GM19023 (cell line): ENCODE measurements around the gene FGF18.
A peak's percentile ranks its signal among the peaks of the same experiment; 100 is the strongest.
"Not testable (repeated sequence)": the region's sequence is repeated elsewhere in the genome, so short reads cannot be mapped to it uniquely, and the experiment has no call there.

Experiments used
- ATAC-seq: cut with Tn5 transposase; IDR thresholded peaks from one replicate; pipeline ENCODE4 v1.9.1; 2021; ENCODE audit warnings: mild to moderate bottlenecking, moderate library complexity; ENCODE audit not compliant: unreplicated experiment

Gene FGF18, protein sequence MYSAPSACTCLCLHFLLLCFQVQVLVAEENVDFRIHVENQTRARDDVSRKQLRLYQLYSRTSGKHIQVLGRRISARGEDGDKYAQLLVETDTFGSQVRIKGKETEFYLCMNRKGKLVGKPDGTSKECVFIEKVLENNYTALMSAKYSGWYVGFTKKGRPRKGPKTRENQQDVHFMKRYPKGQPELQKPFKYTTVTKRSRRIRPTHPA

DNA sequence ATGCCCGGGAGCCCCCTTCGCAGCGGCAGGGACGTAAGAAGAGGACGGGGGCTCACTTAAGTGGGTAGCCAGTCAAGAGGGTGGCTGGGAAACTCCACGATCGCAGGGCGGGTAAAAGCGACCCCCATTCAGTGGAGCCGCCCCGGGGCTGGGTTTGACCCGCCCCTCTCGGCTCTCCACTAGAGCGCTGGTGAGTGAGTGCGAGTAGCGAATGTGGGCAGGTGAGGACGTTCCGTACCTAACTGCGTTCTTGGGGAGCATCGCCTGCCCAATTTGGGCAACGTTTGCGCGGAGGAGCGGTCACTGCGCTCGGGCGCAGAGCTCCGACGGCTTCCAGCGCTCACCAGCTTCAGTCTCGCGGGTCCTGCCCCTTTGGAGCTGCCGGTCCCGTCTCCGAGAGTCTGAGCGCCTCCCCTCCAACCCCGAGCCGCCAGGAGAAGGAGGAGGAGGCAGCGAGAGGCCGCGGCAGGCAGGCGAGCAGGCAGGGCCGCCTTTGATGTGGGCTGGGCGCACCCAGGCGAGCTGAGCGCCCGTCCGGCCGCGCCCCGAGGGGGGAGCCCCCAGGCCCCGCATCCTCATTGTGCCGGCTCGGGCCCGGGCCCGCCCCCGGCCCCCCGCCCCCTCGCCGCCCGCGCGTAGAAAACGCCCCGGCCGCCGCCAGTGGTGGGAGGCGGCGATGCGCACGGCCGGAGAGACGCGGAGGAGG is at the start of gene FGF18:
Gene FGF18, plus strand, starts transcription at position 666 of the 706 bp plus-strand sequence. CDS start 553 bp downstream, outside the sequence.
- peak; percentile 48 for ATAC-seq

DNA sequence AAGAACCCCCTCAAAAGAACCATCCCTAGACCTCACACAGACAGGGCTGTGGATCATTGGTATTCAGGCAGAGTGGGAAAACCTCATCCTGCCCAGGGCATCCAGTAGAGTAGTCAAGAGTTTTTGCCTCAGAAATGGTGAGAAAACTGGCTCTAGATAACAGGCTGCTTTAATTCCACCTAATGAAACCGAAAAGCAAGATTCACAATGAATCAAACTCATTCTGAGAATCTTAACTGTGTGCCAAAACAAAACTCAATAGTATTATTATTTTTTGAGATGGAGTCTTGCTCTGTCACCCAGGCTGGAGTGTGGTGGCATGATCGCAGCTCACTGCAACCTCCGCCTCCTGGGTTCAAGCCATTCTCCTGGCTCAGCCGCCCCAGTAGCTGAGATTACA is 49.5 kb upstream of the FGF18 start:
- no peak for ATAC-seq

DNA sequence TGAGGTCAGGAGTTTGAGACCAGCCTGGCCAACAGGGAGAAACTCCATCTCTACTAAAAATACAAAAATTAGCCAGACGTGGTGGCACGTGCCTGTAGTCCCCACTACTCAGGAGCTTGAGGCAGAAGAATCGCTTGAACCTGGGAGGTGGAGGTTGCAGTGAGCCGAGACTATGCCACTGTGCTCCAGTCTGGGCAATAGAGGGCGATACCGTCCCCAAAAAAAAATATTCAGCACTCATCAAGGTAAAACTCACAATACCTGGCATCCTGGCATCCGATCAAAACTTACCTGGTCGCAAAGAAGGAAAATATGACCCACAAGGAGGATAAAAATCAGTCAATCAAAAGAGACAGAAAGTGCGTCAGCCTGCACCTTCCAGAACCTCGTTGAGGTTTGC is 48.6 kb upstream of the FGF18 start:
- not testable (repeated sequence) for ATAC-seq

DNA sequence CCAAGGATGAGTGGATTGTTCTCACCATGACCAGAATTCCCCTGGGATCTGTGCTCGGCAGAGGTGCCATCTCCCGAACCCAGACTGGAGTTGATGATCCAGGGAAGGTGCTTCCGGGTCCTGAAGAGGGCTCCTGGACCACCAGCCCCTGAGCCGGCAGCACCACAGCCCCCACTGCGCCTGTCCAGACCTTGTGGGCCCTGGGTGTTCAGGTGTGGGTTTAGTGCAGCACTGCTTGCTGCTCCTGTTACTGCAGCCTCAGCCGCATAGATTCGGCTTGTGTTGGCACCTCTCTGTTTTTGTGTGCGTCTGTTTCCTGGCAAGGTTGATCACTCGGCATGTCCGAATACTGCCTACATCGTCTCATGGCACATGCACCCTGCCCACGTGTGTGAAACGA is 48.1 kb upstream of the FGF18 start:
- no peak for ATAC-seq

DNA sequence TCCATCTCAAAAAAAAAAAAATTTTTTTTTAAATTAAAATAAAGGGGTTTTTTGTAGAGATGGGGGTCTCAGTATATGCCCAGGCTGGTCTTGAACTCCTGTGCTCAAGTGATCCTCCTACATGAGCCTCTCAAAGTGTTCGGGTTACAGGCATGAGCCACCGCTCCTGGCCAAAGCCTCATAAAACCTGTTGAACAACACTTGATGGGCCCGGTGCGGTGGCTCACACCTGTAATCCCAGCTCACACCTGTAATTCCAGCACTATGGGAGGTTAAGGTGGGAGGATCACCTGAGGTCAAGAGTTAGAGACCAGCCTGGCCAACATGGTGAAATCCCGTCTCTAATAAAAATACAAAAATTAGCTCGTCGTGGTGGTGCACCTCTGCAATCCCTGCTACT is 39.5 kb upstream of the FGF18 start:
- ATAC-seq: no peak

DNA sequence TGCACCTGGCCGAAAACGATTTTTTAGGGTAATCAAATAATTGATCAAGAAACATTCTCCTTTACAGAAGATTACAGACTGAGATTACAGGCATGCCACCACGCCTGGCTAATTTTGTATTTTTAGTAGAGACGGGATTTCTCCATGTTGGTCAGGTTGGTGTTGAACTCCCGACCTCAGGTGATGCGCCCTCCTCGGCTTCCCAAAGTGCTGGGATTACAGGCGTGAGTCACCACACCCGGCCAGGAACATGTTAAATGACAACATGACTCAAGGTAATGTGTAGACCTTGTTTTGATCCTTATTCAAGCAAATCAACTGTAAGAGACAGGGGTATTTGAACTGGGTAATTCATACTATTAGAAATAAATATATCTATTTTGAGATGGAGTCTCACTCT is 35.0 kb upstream of the FGF18 start:
- not testable (repeated sequence) for ATAC-seq

DNA sequence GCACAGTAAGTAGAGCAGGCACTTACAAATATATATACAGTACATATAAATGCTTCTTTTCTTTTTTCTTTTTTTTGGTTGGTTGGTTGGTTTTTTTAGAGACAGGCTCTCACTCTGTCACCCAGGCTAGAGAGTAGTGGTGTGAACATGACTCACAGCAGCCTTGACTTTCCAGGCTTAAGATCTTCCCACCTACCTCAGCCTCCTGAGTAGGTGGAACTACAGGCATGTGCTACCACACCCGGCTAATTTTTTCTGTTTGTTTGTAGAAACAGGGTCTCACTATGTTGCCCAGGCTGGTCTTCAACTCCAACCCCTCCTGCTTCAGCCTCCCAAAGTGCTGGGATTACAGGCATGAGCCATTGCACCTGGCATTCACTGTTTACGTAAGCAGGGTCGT is 34.4 kb upstream of the FGF18 start:
- not testable (repeated sequence) for ATAC-seq

DNA sequence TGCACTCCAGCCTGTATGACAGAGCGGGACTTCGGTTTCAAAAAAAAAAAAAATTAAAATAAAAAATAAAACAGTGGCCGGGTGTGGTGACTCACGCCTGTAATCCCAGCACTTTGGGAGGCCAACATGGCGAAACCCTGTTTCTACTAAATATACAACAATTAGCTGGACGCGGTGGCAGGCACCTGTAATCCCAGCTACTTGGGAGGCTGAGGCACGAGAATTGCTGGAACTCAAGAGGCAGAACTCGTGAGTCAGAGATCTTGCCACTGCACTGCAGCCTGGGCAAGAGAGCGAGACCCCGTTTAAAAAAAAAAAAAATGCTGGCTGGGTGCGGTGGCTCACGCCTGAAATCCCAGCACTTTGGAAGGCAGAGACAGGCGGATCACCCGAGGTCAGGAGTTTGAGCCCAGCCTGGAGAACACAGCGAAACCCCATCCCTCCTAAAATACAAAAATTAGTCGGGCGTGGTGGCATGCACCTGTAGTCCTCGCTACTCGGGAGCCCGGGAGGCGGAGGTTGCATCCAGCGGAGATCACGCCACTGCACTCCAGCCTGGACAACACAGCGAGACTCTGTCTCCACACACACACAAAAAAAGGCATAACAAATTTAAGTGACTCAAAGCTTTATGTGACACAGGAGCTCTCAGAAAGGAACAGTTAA is 33.3 kb upstream of the FGF18 start:
- ATAC-seq: no peak

DNA sequence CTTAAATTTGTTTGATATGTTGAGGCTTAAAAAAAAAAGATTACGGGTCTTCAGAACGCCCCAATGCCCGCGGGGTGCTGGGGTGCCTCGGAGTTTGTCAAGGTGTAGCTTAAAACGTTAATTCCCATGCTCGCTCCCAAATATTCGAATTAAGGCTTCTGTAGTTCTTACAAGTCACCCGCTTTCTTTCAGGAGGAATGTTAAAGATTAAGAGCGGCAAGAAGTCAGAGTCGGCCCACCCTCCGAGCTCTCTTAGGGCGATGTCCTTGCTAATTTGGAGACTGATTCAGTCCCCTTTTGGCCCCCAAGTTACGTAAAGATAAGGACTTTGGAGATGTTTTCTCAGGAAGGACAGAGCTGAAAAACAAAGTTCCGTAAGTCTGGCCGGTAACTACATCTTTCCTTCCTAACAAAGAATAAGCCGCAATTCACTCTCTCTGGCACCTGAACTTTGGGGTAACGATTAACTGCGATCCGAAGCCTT is 32.5 kb upstream of the FGF18 start:
- ATAC-seq: peak; percentile 1

DNA sequence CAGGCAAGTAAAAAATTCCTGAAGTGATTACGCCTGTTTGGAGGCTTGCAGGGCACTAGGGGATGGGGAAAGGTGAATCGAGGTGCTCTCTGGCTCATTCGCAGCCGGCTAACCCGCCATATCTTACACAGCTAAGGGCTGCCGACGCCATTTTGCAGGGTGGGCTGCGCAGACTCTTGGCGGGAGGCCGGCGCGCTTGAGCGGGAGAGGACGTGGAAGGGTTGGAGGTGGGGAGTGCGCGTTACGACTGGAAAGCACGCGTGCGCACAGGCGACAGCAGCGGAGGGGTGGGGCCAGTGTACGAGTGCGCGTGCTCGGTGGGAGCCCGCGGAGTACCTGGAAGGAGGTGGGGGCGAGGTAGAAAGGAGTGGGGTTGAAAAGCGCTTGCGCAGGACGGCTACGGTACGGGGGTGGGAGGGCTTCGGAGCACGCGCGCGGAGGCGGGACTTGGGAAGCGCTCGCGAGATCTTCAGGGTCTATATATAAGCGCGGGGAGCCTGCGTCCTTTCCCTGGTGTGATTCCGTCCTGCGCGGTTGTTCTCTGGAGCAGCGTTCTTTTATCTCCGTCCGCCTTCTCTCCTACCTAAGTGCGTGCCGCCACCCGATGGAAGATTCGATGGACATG is 32.0 kb upstream of the FGF18 start, which contains the start of gene NPM1:
Gene NPM1, plus strand, starts transcription at position 505 of the 625 bp plus-strand sequence. Its CDS starts 100 bp downstream, at position 605.
- peak; percentile 81 for ATAC-seq

DNA sequence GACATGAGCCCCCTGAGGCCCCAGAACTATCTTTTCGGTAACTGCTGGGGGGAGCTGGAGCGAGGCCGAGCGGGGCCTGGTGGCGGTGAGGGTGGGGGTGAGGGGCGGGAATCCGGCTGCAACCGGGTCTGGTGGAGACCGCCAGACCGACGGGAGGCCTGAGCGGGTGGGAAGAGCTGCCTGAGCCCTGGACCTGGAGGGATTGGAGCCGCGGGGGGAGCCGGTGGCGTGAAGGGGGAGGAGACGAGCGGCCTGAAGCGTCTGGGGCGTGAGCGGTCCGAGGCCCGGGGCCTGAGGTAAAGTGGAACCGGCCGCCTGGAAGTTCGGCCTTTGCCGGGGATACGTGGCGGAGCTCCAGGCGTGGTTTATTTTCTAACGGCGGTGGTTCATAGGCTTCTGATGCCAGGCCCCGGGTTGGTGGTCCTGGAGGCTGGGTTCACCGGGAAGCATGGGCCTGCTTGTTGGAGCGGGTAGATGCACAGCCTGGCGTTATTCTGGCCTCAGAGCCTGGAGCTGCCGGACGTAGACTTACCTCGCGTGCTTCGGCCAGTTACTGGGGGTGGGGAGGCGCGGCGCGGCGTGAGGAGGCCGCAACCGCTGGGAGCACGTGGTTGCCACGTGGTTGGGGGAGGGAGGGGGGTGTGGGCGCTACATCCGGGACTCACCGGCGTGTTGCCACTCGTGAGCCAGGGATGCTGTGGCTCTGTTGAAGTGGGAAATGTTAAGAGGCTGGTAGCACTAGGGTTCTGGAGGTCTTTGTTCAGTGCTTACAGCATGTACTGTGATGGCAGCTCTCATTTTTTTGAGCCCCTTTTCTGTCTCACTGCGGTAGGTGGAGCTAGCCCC is 31.3 kb upstream of the FGF18 start:
- ATAC-seq: peak; percentile 43

DNA sequence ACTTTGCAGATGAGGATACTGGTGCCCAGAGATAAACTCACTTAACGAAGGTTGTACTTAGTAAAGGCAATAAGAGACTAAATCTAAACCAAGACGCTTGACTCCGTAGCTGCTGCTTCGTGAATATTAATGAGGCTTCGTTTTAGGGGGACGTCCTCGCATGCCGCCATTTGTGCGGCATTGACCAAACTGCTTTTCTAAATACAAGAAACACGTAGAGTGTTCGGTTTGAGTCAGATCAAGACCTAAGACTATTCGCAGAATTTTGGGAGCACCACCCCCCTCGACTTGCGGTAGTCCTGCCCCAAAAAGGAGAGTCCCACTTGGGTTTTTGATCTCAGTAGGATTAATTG is 30.7 kb upstream of the FGF18 start:
- ATAC-seq: no peak

DNA sequence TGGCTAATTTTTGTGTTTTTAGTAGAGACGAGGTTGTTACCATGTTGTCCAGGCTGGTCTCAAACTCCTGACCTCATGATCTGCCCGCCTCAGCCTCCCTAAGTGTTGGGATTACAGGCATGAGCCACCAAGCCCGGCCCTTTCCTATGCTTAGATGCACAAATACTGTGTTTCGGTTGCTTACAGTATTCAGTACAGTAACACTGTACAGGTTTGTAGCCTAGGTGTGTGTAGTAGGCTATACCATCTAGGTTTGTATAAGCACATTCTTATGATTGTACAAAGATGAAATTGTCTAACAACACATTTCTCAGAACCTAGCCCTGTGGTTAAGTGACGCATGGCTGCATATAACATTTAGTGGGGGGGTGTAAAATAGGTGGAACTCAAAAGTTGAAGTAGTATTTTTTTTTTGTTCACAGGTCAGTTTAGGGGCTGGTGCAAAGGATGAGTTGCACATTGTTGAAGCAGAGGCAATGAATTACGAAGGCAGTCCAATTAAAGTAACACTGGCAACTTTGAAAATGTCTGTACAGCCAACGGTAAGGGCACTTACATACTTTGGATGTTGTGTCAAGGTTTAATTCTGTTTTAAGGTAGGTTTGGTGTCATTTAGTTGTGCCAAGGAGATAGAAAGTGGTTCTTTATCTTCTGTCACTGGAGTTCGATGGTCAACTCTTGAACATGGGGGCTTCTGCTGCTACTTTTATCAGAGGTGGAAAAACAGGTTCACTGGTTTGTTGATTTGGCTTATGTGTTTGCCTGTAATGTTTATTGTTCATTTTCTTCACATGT is 28.4 kb upstream of the FGF18 start:
- no peak for ATAC-seq

DNA sequence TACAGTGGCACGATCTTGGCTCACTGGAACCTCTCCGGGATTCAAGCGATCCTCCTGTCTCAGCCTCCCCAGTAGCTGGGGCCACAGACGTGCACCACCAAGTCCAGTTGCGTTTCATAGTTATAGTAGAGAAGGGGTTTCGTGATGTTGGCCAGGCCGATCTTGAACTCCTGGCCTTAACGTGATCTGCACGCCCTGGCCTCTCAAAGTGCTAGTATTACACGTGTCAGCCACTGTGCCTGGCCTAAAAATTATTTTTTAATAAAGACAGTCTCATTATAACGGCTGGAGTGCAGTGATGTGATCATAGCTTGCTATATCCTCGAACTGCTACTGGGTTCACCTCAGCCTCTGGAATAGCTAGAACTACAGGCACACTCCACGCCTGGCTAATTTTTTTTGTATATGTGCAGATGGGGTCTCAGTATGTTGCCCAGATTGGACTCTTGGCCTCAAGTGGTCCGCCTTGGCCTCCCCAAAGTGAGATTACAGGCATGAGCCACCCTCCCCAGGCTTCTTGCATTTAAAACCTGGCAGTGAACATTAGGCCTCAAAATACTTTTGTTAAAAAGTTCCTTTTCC is 27.4 kb upstream of the FGF18 start:
- ATAC-seq: no peak

DNA sequence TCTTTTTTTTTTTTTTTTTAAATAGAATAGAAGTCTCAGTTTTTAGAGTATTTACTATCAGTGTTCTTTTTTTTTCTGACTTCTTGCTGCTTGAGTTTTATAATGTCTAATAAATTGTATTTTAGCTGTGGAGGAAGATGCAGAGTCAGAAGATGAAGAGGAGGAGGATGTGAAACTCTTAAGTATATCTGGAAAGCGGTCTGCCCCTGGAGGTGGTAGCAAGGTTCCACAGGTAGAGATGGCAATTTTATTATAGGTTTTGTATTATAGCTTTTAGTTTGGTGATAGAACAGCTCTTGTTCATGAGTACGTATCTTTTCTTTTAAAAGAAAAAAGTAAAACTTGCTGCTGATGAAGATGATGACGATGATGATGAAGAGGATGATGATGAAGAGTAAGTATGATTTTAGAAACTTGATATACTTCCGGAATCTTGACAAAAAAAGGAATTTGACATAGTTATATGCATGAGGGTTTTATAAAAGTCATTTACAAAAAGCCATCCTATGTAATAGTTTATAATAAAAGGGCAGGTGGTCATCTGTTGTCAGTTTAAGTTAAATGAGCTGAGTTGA is 26.8 kb upstream of the FGF18 start:
- no peak for ATAC-seq

DNA sequence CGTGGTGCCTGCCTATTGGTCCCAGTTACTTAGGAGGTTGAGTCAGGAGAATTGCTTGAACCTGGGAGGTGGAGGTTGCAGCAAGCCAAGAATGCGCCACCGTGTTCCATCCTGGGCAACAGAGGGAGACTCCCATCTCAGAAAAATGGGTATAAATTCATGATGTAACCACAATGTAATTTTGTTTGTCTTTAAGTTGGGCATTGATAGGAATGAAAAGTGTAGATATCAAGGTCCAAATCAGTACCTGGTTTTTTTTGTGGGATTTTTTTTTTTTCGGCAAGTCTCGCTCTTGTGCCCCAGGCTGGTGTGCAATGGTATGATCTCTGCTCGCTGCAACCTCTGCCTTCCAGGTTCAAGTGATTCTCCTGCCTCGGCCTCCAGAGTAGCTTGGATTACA is 24.4 kb upstream of the FGF18 start:
- no peak for ATAC-seq

DNA sequence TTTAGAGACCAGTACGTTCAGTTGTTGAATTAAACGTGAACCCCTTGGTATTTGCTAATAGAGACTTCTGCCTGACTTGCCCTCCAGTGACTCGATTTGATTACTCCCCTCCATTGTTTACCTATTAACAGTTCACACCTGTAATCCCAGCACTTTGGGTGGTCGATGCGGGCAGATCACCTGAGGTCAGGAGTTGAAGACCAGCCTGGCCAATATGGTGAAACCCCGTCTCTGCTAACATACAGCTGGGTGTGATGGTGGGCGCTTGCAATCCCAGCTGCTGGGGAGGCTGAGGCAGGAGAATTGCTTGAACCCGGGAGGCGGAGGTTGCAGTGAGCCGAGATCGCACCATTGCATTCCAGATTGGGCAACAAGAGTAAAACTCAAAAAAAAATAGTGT is 22.9 kb upstream of the FGF18 start:
- not testable (repeated sequence) for ATAC-seq

DNA sequence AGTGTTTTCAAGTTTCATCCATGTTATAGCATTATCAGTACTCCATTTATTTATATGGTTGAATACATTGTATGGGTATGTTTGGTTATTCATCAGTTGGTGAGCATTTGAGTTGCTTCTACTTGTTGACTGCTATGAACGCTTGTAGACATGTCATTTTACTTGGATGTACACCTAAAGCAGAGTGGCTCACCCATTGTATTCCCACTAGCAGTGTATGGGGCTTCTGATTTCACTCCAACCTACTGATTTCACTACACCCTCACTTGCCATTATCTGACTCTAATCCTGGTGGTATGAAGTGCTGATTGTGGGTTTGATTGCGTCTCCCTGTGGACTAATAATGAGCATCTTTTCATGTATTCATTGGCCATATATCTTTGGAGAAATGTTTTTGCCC is 22.3 kb upstream of the FGF18 start:
- ATAC-seq: no peak

DNA sequence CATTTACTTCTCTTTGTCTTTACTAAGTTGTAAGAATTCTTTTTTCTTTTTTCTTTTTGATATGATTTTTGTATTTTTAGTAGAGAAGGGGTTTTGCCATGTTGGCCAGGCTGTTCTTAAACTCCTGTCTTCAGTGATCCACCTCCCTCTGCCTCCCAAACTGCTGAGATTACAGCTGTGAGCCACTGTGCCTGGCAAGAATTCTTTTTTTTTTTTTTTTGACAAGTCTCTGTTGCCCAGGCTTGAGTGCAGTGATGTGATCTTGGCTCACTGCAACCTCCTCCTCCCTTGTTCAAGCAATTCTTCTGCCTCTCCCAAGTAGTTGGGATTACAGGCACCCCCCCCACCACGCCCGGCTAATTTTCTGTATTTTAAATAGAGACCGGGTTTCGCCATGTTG is 21.8 kb upstream of the FGF18 start:
- ATAC-seq: no peak
